Measurements from ENCODE around the gene RBM34.

GRCh38 chr1:235093696-235094592 lies 67.1 kb downstream of the RBM34 start:
- TF ChIP-seq MYC (IDR thresholded peaks at IDR 0.05; ENCODE audit: insufficient read depth, insufficient read length, insufficient replicate concordance, low read length, severe bottlenecking) = no peak
- no peak for TF ChIP-seq MXI1 (IDR thresholded peaks at IDR 0.05; ENCODE audit: low read depth, low read length)
- no peak for TF ChIP-seq ZBTB33 (IDR thresholded peaks at IDR 0.05)
- TF ChIP-seq HCFC1 (IDR thresholded peaks at IDR 0.05; ENCODE audit: low read length) = no peak
- no peak for TF ChIP-seq NBN (IDR thresholded peaks at IDR 0.05)
- TF ChIP-seq JUND (IDR thresholded peaks at IDR 0.05; ENCODE audit: low read depth, low read length) = no peak
- TF ChIP-seq, protein P1, sequence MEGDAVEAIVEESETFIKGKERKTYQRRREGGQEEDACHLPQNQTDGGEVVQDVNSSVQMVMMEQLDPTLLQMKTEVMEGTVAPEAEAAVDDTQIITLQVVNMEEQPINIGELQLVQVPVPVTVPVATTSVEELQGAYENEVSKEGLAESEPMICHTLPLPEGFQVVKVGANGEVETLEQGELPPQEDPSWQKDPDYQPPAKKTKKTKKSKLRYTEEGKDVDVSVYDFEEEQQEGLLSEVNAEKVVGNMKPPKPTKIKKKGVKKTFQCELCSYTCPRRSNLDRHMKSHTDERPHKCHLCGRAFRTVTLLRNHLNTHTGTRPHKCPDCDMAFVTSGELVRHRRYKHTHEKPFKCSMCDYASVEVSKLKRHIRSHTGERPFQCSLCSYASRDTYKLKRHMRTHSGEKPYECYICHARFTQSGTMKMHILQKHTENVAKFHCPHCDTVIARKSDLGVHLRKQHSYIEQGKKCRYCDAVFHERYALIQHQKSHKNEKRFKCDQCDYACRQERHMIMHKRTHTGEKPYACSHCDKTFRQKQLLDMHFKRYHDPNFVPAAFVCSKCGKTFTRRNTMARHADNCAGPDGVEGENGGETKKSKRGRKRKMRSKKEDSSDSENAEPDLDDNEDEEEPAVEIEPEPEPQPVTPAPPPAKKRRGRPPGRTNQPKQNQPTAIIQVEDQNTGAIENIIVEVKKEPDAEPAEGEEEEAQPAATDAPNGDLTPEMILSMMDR (IDR thresholded peaks at IDR 0.05 in 2 of 3, conservative IDR thresholded peaks at IDR 0.05 in 1 of 3; ENCODE audit: control insufficient read depth in 2 of 3, extremely low read depth in 1 of 3, insufficient read depth in 1 of 3, low read depth in 3 of 3, low read length in 3 of 3) = peak; percentile 91 to 97 (median 94)
- no peak for TF ChIP-seq GABPA (IDR thresholded peaks at IDR 0.05; ENCODE audit: low read depth)
- no peak for TF ChIP-seq EZH2 (IDR thresholded peaks at IDR 0.05; ENCODE audit: borderline replicate concordance, control insufficient read depth, low read depth, low read length)
- TF ChIP-seq, protein P2, sequence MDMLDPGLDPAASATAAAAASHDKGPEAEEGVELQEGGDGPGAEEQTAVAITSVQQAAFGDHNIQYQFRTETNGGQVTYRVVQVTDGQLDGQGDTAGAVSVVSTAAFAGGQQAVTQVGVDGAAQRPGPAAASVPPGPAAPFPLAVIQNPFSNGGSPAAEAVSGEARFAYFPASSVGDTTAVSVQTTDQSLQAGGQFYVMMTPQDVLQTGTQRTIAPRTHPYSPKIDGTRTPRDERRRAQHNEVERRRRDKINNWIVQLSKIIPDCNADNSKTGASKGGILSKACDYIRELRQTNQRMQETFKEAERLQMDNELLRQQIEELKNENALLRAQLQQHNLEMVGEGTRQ (IDR thresholded peaks at IDR 0.05; ENCODE audit: borderline replicate concordance, low read depth, low read length) = no peak
- TF ChIP-seq NRF1 (conservative IDR thresholded peaks at IDR 0.05; ENCODE audit: low read depth, low read length) = no peak
- no peak for TF ChIP-seq BMI1 (IDR thresholded peaks at IDR 0.05; ENCODE audit: borderline replicate concordance)

Data from GM12878 (cell line).